ENCODE results near the gene SLC35F3. TPM values are rescaled to one million over a fixed set of nuclear protein-coding genes. Genes with fewer than 3 reads are reported as not detected.

SLC35F3 gene
- polyA plus RNA-seq, 3 donors = 0.42 to 0.80 (median 0.61) TPM

- no peak for DNase-seq (ENCODE audit: extremely low read depth in 1 of 11, low read depth in 9 of 11, low spot score in 4 of 11)
Observed at GRCh38 chr1:234000557-234001041, 96.1 kb downstream of the SLC35F3 start.

- no peak for DNase-seq (ENCODE audit: extremely low read depth in 1 of 11, low read depth in 9 of 11, low spot score in 4 of 11)
Observed at GRCh38 chr1:234001817-234002216, 97.3 kb downstream of the SLC35F3 start.

- DNase-seq (ENCODE audit: extremely low read depth in 1 of 11, low read depth in 9 of 11, low spot score in 4 of 11) = no peak
Observed at GRCh38 chr1:234004591-234004990, 100.1 kb downstream of the SLC35F3 start.

- no peak for DNase-seq (ENCODE audit: extremely low read depth in 1 of 11, low read depth in 9 of 11, low spot score in 4 of 11)
Observed at GRCh38 chr1:234007684-234008083, 103.2 kb downstream of the SLC35F3 start.

GRCh38 chr1:234008591-234008990 is 104.1 kb downstream of the SLC35F3 start:
- no peak for DNase-seq (ENCODE audit: extremely low read depth in 1 of 11, low read depth in 9 of 11, low spot score in 4 of 11)

- DNase-seq (ENCODE audit: extremely low read depth in 1 of 11, low read depth in 9 of 11, low spot score in 4 of 11) = no peak
Observed at GRCh38 chr1:234009668-234010067, 105.2 kb downstream of the SLC35F3 start.

- DNase-seq (ENCODE audit: extremely low read depth in 1 of 11, low read depth in 9 of 11, low spot score in 4 of 11) = no peak
Observed at GRCh38 chr1:234014208-234014607, 109.7 kb downstream of the SLC35F3 start.

- DNase-seq (ENCODE audit: extremely low read depth in 1 of 11, low read depth in 9 of 11, low spot score in 4 of 11) = no peak
Observed at GRCh38 chr1:234018816-234019215, 114.3 kb downstream of the SLC35F3 start.

GRCh38 chr1:234019387-234019786 is 114.9 kb downstream of the SLC35F3 start:
- DNase-seq (ENCODE audit: extremely low read depth in 1 of 11, low read depth in 9 of 11, low spot score in 4 of 11) = no peak

GRCh38 chr1:234022302-234022701 is 117.8 kb downstream of the SLC35F3 start:
- DNase-seq (ENCODE audit: extremely low read depth in 1 of 11, low read depth in 9 of 11, low spot score in 4 of 11) = no peak

GRCh38 chr1:234039603-234040002 is 135.1 kb downstream of the SLC35F3 start:
- DNase-seq (ENCODE audit: extremely low read depth in 1 of 11, low read depth in 9 of 11, low spot score in 4 of 11) = no peak

GRCh38 chr1:234040446-234041317 is 136.2 kb downstream of the SLC35F3 start:
- no peak for DNase-seq (ENCODE audit: extremely low read depth in 1 of 11, low read depth in 9 of 11, low spot score in 4 of 11)

GRCh38 chr1:234044079-234044478 is 139.6 kb downstream of the SLC35F3 start:
- DNase-seq (ENCODE audit: extremely low read depth in 1 of 11, low read depth in 9 of 11, low spot score in 4 of 11) = no peak

GRCh38 chr1:234047123-234047522 is 142.6 kb downstream of the SLC35F3 start:
- DNase-seq (ENCODE audit: extremely low read depth in 1 of 11, low read depth in 9 of 11, low spot score in 4 of 11) = no peak

GRCh38 chr1:234062166-234062565 is 157.7 kb downstream of the SLC35F3 start:
- no peak for DNase-seq (ENCODE audit: extremely low read depth in 1 of 11, low read depth in 9 of 11, low spot score in 4 of 11)

- DNase-seq (ENCODE audit: extremely low read depth in 1 of 11, low read depth in 9 of 11, low spot score in 4 of 11) = peak; percentile 24 to 59 (median 44)
Observed at GRCh38 chr1:234065794-234066447, 161.4 kb downstream of the SLC35F3 start.

- peak in 4 of 11 donors; percentile 1 to 14 (median 8) for DNase-seq (ENCODE audit: extremely low read depth in 1 of 11, low read depth in 9 of 11, low spot score in 4 of 11)
Observed at GRCh38 chr1:234067581-234068337, 163.3 kb downstream of the SLC35F3 start.

- no peak for DNase-seq (ENCODE audit: extremely low read depth in 1 of 11, low read depth in 9 of 11, low spot score in 4 of 11)
Observed at GRCh38 chr1:234069760-234070159, 165.3 kb downstream of the SLC35F3 start.

- no peak for DNase-seq (ENCODE audit: extremely low read depth in 1 of 11, low read depth in 9 of 11, low spot score in 4 of 11)
Observed at GRCh38 chr1:234072793-234073192, 168.3 kb downstream of the SLC35F3 start.

GRCh38 chr1:234078143-234078542 is 173.7 kb downstream of the SLC35F3 start:
- DNase-seq (ENCODE audit: extremely low read depth in 1 of 11, low read depth in 9 of 11, low spot score in 4 of 11) = no peak
